PC-9 (cell line): ENCODE data around the gene CCT6A. TPM values are rescaled to one million over a fixed set of nuclear protein-coding genes. Genes with fewer than 3 reads are reported as not detected.
A peak's percentile ranks its signal among the peaks of the same experiment; 100 is the strongest.
"Not testable (repeated sequence)": the region's sequence is repeated elsewhere in the genome, so short reads cannot be mapped to it uniquely, and the experiment has no call there.

ENCODE experiments used
- BruUV-seq: library from RNA; stranded (reverse); fragments of 400-500 nt; replicated peaks from 2 replicates; lab custom pipeline; 2021; lab: Mats Ljungman, UMichigan
- CTCF ChIA-PET: fragments of 300-600 bp; sonication (Branson Sonifier 250); formaldehyde crosslinking; loops from one replicate; lab custom pipeline; 2022; ENCODE audit warnings: antibody characterized with exemption; lab: Charles Lee
- POLR2A ChIA-PET: fragments of 300-600 bp; sonication (Branson Sonifier 250); formaldehyde crosslinking; loops from one replicate; lab custom pipeline; 2022; ENCODE audit warnings: antibody characterized with exemption; ENCODE audit not compliant: unreplicated experiment; lab: Charles Lee
- DNase-seq, 2 experiments: peaks; one replicate each; pipeline versions ENCODE4 v3.0.0 to v3.0.0-alpha.2; 2015 to 2022; ENCODE audit warnings: mixed read lengths in 1 of 2
- H2AFZ ChIP-seq: fragments of 200-600 bp; sonication (generic); 2 replicates; pipeline ENCODE4 v1.8.1; 2017; ENCODE audit warnings: antibody characterized with exemption
- H3F3A ChIP-seq: fragments of 200-600 bp; sonication (generic); 2 replicates; pipeline ENCODE4 v1.8.1; 2017; ENCODE audit warnings: antibody characterized with exemption, mild to moderate bottlenecking, low read depth; ENCODE audit not compliant: insufficient read depth
- H3K27ac ChIP-seq: fragments of 200-600 bp; sonication (generic); 2 replicates; pipeline ENCODE4 v1.6.1; 2016; ENCODE audit warnings: mixed run types
- H3K27me3 ChIP-seq: fragments of 200-600 bp; sonication (generic); 2 replicates; pipeline ENCODE4 v1.6.1; 2016; ENCODE audit warnings: low read depth, mixed run types; ENCODE audit not compliant: insufficient read depth
- H3K36me3 ChIP-seq: fragments of 200-600 bp; sonication (generic); 2 replicates; pipeline ENCODE4 v1.6.1; 2016; ENCODE audit warnings: low read depth, mixed run types
- H3K4me1 ChIP-seq: fragments of 200-600 bp; sonication (generic); replicated peaks from 2 replicates; pipeline ENCODE4 v1.6.1; 2016; ENCODE audit warnings: mixed run types; ENCODE audit not compliant: insufficient read depth
- H3K4me2 ChIP-seq: fragments of 200-600 bp; sonication (generic); 2 replicates; pipeline ENCODE4 v1.6.1; 2017; ENCODE audit warnings: mixed run types
- H3K4me3 ChIP-seq: fragments of 200-600 bp; sonication (generic); 2 replicates; pipeline ENCODE4 v1.6.1; 2016; ENCODE audit warnings: mixed run types
- H3K79me2 ChIP-seq: fragments of 200-600 bp; sonication (generic); 2 replicates; pipeline ENCODE4 v1.6.1; 2017; ENCODE audit warnings: low read depth, mixed run types
- H3K9me2 ChIP-seq: fragments of 200-600 bp; sonication (generic); 2 replicates; pipeline ENCODE4 v1.8.1; 2017; ENCODE audit warnings: mild to moderate bottlenecking; ENCODE audit not compliant: insufficient read depth
- H3K9me3 ChIP-seq: fragments of 200-600 bp; sonication (generic); 2 replicates; pipeline ENCODE4 v1.8.1; 2016; ENCODE audit warnings: low read depth; ENCODE audit not compliant: insufficient read depth
- H4K20me1 ChIP-seq: fragments of 200-600 bp; sonication (generic); 2 replicates; pipeline ENCODE4 v1.8.1; 2017; ENCODE audit not compliant: insufficient read depth
- CTCF ChIP-seq: fragments of 200-600 bp; sonication (generic); conservative IDR thresholded peaks from 2 replicates; pipeline ENCODE4 v1.6.1; 2017; ENCODE audit warnings: mixed run types, antibody characterized with exemption, mild to moderate bottlenecking, moderate library complexity
- EZH2 ChIP-seq: fragments of 200-600 bp; sonication (generic); IDR thresholded peaks from 2 replicates; pipeline ENCODE4 v1.8.0; 2017; ENCODE audit warnings: antibody characterized with exemption, low read depth
- intact Hi-C: fragments of 100-400 bp; cut with micrococcal nuclease; formaldehyde crosslinking; loops from one replicate; pipeline ENCODE4 v1.10.0; 2022; ENCODE audit not compliant: unreplicated experiment
- total RNA-seq: library from RNA; stranded (reverse); gene quantifications from 2 replicates; pipeline ENCODE4 v1.2.3, GENCODE V29; 2021

CCT6A gene
- total RNA-seq, 1 experiment from 2014 or later, result 323 TPM

GRCh38 chr7:56091591-56091990, 40.0 kb downstream of the CCT6A start:
- ChIA-PET POLR2A (no interaction called here), CTCF (interaction anchor here (0.6 kb wide), 1 partner anchor 33 kb away, joined by 3 read pairs; no protein-coding TSS in a partner anchor)
- Histone ChIP-seq H3K27ac (no peak overlapping the region), H4K20me1 (0 out of 2 replicates have a peak, but pooled peaks cover 4% of the 10 kb centered on the region), H3K27me3 (no peaks in the 10 kb centered on the region), H3K4me3 (no peak overlapping the region), H3K9me2 (no peaks in the 10 kb centered on the region), H3K4me2 (no peak overlapping the region), H3K9me3 (no peaks in the 10 kb centered on the region), H2AFZ (no peak overlapping the region), H3K79me2 (no peaks in the 10 kb centered on the region), H3F3A (peaks cover 15% of the 10 kb centered on the region; the same call in 1 of the 2 replicates), H3K36me3 (no peaks in the 10 kb centered on the region), H3K4me1 (no peaks in the 10 kb centered on the region)
- TF ChIP-seq EZH2 (no peak), CTCF (no peak)
- DNase-seq, result no peak
- intact Hi-C loops, result loop anchor here (5.0 kb wide), 1 partner anchor 809 kb away; no protein-coding TSS in a partner anchor
- BruUV-seq, result no TSS peak

GRCh38 chr7:56092388-56092787, 40.8 kb downstream of the CCT6A start:
- H3K27ac ChIP-seq, DNase-seq, H3K27me3 ChIP-seq, H3K79me2 ChIP-seq, H3K4me1 ChIP-seq, H3K4me3 ChIP-seq, H3K9me2 ChIP-seq, H3K4me2 ChIP-seq, POLR2A ChIA-PET, H4K20me1 ChIP-seq, H2AFZ ChIP-seq, BruUV-seq, H3K36me3 ChIP-seq, H3K9me3 ChIP-seq: not testable (repeated sequence)
- CTCF ChIA-PET, result interaction anchor here (0.5 to 0.8 kb wide), 4 partner anchors 129 to 1261 kb away, joined by 3 read pairs; no protein-coding TSS in a partner anchor
- H3F3A ChIP-seq, result peaks cover 23% of the 10 kb centered on the region; the same call in 1 of the 2 replicates
- intact Hi-C loops, result loop anchor here (5.0 kb wide), 1 partner anchor 810 kb away; no protein-coding TSS in a partner anchor

GRCh38 chr7:56092789-56093531, 41.4 kb downstream of the CCT6A start, which contains the start of gene PHKG1:
Gene PHKG1 (minus strand): TSS chr7:56092952. CDS start chr7:56088941, 4,011 bp downstream.
- Histone ChIP-seq H3K9me3 (no peaks in the 10 kb centered on the region), H3K4me3 (no peak within 1 kb of the TSS), H3K27ac (no peak within 1 kb of the TSS), H4K20me1 (0 out of 2 replicates have a peak, but pooled peaks cover 4% of the 10 kb centered on the region), H3K36me3 (no peaks in the 10 kb centered on the region), H3K4me1 (no peaks in the 10 kb centered on the region), H3K27me3 (no peaks in the 10 kb centered on the region), H3F3A (peaks cover 29% of the 10 kb centered on the region; the same call in 1 of the 2 replicates), H3K4me2 (no peak within 1 kb of the TSS), H2AFZ (no peak within 1 kb of the TSS), H3K79me2 (no peaks in the 10 kb centered on the region), H3K9me2 (no peaks in the 10 kb centered on the region)
- CTCF ChIA-PET, result interaction anchor here (0.5 to 0.8 kb wide), 4 partner anchors 130 to 1261 kb away, joined by 3 read pairs; no protein-coding TSS in a partner anchor
- DNase-seq, result peak in 1 of 2 experiments; percentile 52
- TF ChIP-seq EZH2 (no peak), CTCF (0 out of 2 replicates have a peak, but pooled peaks have one; percentile 40)
- BruUV-seq, result no TSS peak
- POLR2A ChIA-PET, result interaction anchor here (0.5 kb wide), 1 partner anchor 42 kb away, joined by 3 read pairs; the partner anchor contains the start of gene PSPH
- intact Hi-C loops, result loop anchor here (1.0 to 5.0 kb wide), 2 partner anchors 452 to 811 kb away; no protein-coding TSS in a partner anchor
